HepG2 (cell line): Measurements from ENCODE around the gene CSNK1D. TPM values are rescaled to one million over a fixed set of nuclear protein-coding genes. Genes with fewer than 3 reads are reported as not detected.
A peak's percentile ranks its signal among the peaks of the same experiment; 100 is the strongest.

Experiments used
- HNRNPUL1 ChIP-seq: fragments of 200-400 bp; formaldehyde crosslinking; IDR thresholded peaks from 2 replicates; pipeline ENCODE4 v1.6.1; 2017; ENCODE audit warnings: low read depth, mild to moderate bottlenecking, low read length, moderate library complexity
- MBD4 ChIP-seq: IDR thresholded peaks from 2 replicates; pipeline ENCODE4 v1.6.1; 2012; ENCODE audit warnings: low read length, inconsistent platforms, borderline replicate concordance
- MED1 ChIP-seq: sonication (generic); formaldehyde crosslinking; IDR thresholded peaks from 2 replicates; pipeline ENCODE4 v1.4.0; 2020; ENCODE audit warnings: missing genetic modification reagents
- MYNN ChIP-seq: sonication (generic); formaldehyde crosslinking; IDR thresholded peaks from 2 replicates; pipeline ENCODE4 v1.4.0; 2020; ENCODE audit warnings: mild to moderate bottlenecking, low read depth, missing genetic modification reagents
- NFAT5 ChIP-seq: sonication (generic); formaldehyde crosslinking; IDR thresholded peaks from 2 replicates; pipeline ENCODE4 v1.4.0; 2020; ENCODE audit warnings: missing genetic modification reagents
- NFYB ChIP-seq: sonication (generic); formaldehyde crosslinking; IDR thresholded peaks from 2 replicates; pipeline ENCODE4 v1.4.0; 2020; ENCODE audit warnings: missing genetic modification reagents
- REL ChIP-seq: sonication (generic); formaldehyde crosslinking; conservative IDR thresholded peaks from 2 replicates; pipeline ENCODE4 v1.8.0; 2022; ENCODE audit warnings: mild to moderate bottlenecking, missing genetic modification reagents, moderate library complexity
- SNAPC2 ChIP-seq: sonication (generic); formaldehyde crosslinking; IDR thresholded peaks from 2 replicates; pipeline ENCODE4 v1.8.1; 2022; ENCODE audit warnings: mild to moderate bottlenecking, missing genetic modification reagents
- TAF15 ChIP-seq: fragments of 200-400 bp; formaldehyde crosslinking; IDR thresholded peaks from one replicate; pipeline ENCODE4 v1.6.1; 2018; ENCODE audit warnings: mild to moderate bottlenecking, low read depth, low read length; ENCODE audit not compliant: poor library complexity, severe bottlenecking
- ZBTB46 ChIP-seq: sonication (generic); formaldehyde crosslinking; IDR thresholded peaks from 2 replicates; pipeline ENCODE4 v1.4.0; 2020; ENCODE audit warnings: mild to moderate bottlenecking, missing genetic modification reagents, borderline replicate concordance
- ZNF282 ChIP-seq: fragments of 450-650 bp; IDR thresholded peaks from 2 replicates; pipeline ENCODE4 v1.6.1; 2018; ENCODE audit not compliant: partially characterized antibody
- ZNF512 ChIP-seq: sonication (generic); formaldehyde crosslinking; IDR thresholded peaks from 2 replicates; pipeline ENCODE4 v1.4.0; 2020; ENCODE audit warnings: mild to moderate bottlenecking, missing genetic modification reagents
- ZNF709 ChIP-seq: sonication (generic); formaldehyde crosslinking; IDR thresholded peaks from 2 replicates; pipeline ENCODE4 v1.5.0; 2020; ENCODE audit warnings: mild to moderate bottlenecking, missing genetic modification reagents
- ZNF761 ChIP-seq: sonication (generic); formaldehyde crosslinking; conservative IDR thresholded peaks from 2 replicates; pipeline ENCODE4 v1.4.0; 2020; ENCODE audit warnings: mild to moderate bottlenecking, missing genetic modification reagents
- ZNF768 ChIP-seq: sonication (generic); formaldehyde crosslinking; IDR thresholded peaks from 2 replicates; pipeline ENCODE4 v1.4.0; 2020; ENCODE audit warnings: missing genetic modification reagents
- polyA plus RNA-seq, 8 experiments: library from polyadenylated mRNA; depleted of rRNA in 3 of 8; stranded (reverse) in 7 of 8; unstranded in 1 of 8; fragments of >200 nt; fragmentation: Illumina TruSeq in 4 of 8; extraction: Trizol in 4 of 8; gene quantifications; 2 replicates each; pipeline versions ENCODE4 v1.2.1 to v1.2.3, GENCODE V29; 2011 to 2016; ENCODE audit warnings: low read depth in 4 of 8, missing spikeins in 1 of 8, mixed read lengths in 1 of 8; ENCODE audit not compliant: insufficient read depth in 1 of 8
- total RNA-seq, 5 experiments: library from RNA; depleted of rRNA; stranded (reverse); fragments of >200 nt; fragmentation: Illumina TruSeq; extraction: Trizol; gene quantifications; 2 replicates each; pipeline ENCODE4 v1.2.3, GENCODE V29; 2016; ENCODE audit warnings: low read depth in 1 of 5
- TF ChIP-seq, protein P1 (sequence below): sonication (generic); formaldehyde crosslinking; IDR thresholded peaks from 2 replicates; pipeline ENCODE4 v1.5.1; 2020; ENCODE audit warnings: missing genetic modification reagents, mild to moderate bottlenecking, borderline replicate concordance

Gene CSNK1D
- total and polyA plus RNA-seq, 2 of the 13 experiments (the other 11 are each of a cell fraction or from before 2014, with no cell fraction given): 31.5 to 128 TPM

DNA sequence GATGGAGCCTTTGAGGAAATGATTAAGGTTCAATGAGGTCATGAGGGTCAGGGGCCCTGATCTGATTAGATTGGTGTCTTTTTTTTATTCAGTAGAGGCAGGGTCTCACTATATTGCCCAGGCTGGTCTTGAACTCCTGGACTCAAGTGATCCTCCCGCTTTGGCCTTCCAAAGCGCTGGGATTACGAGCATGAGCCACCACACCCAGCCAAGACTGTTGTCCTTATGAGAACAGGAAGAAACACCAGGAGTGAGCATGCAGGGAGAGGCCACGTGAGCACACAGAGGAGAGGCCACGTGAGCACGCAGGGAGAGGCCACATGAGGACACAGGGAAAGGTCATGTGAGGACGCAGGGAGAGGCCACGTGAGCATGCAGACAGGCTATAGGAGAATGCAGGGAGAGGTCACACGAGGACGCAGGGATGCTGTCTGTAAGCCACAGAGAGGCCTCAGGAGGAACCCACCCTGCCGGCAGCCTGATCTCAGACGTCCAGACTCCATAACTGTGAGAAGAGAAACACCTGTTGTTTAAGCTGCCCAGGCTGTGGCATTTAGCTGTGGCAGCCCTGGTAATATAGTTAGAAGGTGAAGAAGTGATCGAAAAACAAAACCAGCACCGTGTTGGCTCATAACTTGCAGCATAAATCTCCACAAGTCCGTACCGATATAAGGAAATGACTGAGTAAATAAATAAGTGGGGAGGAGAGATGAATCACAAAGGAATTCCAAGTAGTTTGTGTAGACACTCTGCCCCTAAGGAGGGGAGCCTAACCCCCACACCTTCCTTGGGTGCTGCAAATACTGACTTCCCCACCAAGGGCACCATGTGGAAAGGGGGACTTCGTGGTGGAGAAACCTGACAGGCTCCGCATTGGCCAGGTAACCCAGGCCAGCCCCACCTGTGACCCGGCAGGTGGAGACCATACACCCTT, 14.6 kb upstream of the CSNK1D start (continued):
- TF ChIP-seq NFAT5 (CRISPR knock-in tag): no peak; the same call in 1 of the 2 replicates
- TF ChIP-seq NFYB: peak; percentile 39; the same call in 1 of the 2 replicates
- peak; percentile 77; the same call in 1 of the 2 replicates for TF ChIP-seq MYNN (CRISPR knock-in tag)
- TF ChIP-seq REL (CRISPR knock-in tag): 0 out of 2 replicates have a peak, but pooled peaks have one; percentile 51
- TF ChIP-seq SNAPC2 (CRISPR knock-in tag): peak; percentile 68; the same call in 1 of the 2 replicates
- TF ChIP-seq, protein P1, sequence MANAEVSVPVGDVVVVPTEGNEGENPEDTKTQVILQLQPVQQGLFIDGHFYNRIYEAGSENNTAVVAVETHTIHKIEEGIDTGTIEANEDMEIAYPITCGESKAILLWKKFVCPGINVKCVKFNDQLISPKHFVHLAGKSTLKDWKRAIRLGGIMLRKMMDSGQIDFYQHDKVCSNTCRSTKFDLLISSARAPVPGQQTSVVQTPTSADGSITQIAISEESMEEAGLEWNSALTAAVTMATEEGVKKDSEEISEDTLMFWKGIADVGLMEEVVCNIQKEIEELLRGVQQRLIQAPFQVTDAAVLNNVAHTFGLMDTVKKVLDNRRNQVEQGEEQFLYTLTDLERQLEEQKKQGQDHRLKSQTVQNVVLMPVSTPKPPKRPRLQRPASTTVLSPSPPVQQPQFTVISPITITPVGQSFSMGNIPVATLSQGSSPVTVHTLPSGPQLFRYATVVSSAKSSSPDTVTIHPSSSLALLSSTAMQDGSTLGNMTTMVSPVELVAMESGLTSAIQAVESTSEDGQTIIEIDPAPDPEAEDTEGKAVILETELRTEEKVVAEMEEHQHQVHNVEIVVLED: peak; percentile 77
- TF ChIP-seq ZBTB46 (CRISPR knock-in tag): no peak
- TF ChIP-seq ZNF768 (CRISPR knock-in tag): peak; percentile 8; the same call in 1 of the 2 replicates
- TF ChIP-seq ZNF709: peak; percentile 68; the same call in 1 of the 2 replicates
- TF ChIP-seq MBD4: no peak
- no peak for TF ChIP-seq TAF15
- TF ChIP-seq MED1 (CRISPR knock-in tag): peak; percentile 100
- no peak for TF ChIP-seq HNRNPUL1
- peak; percentile 96 for TF ChIP-seq ZNF761 (CRISPR knock-in tag)
- TF ChIP-seq ZNF282: no peak
- no peak for TF ChIP-seq ZNF512 (CRISPR knock-in tag)
